Pancreas (tissue), 10 donors: ENCODE data around the gene HIPK2. TPM values are rescaled to one million over a fixed set of nuclear protein-coding genes. Genes with fewer than 3 reads are reported as not detected.

ENCODE experiments used
- ATAC-seq, 4 donors: fragments of 200-7000 bp; cut with Tn5 transposase; one replicate each; pipeline versions ENCODE4 v1.8.0 to v1.9.1; 2020; ENCODE audit warnings: mild to moderate bottlenecking in 4 of 4, moderate library complexity in 4 of 4
- DNase-seq, 6 donors: peaks; one replicate each; pipeline ENCODE4 v3.0.0-alpha.2; 2020
- FAIRE-seq: peaks from 2 replicates; lab custom pipeline; 2012; peaks lifted over from hg19 to GRCh38; lab: Jason Lieb, UNC
- H3K27ac ChIP-seq, 4 donors: fragments of 200-600 bp; sonication (generic); 1 replicate in 3 of 4; 2 replicates in 1 of 4; pipeline versions ENCODE4 v1.5.0 to v1.8.0; 2020
- H3K27me3 ChIP-seq, 4 donors: fragments of 200-600 bp; one replicate each; pipeline ENCODE4 v1.8.0; 2021
- H3K36me3 ChIP-seq, 3 donors: fragments of 200-600 bp; sonication (generic) in 1 of 3; one replicate each; pipeline versions ENCODE4 v1.5.0 to v1.8.0; 2020 to 2021
- H3K4me1 ChIP-seq, 3 donors: fragments of 200-600 bp; one replicate each; pipeline ENCODE4 v1.8.0; 2021
- H3K4me3 ChIP-seq, 4 donors: fragments of 200-600 bp; sonication (generic) in 2 of 4; one replicate each; pipeline versions ENCODE4 v1.5.0 to v1.8.0; 2020 to 2021
- H3K9me3 ChIP-seq, 4 donors: fragments of 200-600 bp; one replicate each; pipeline ENCODE4 v1.8.0; 2021
- CTCF ChIP-seq, 4 donors: fragments of 200-600 bp; sonication (generic) in 3 of 4; IDR thresholded peaks; one replicate each; pipeline versions ENCODE4 v1.5.0 to v1.8.0; 2021; ENCODE audit warnings: antibody characterized with exemption in 4 of 4
- WGBS, 2 donors: extraction: QIAGEN DNeasy Blood & Tissue Kit; methylation state at CpG; one replicate each; pipeline ENCODE4 v1.1.7; 2013; 5-methylcytosine and 5-hydroxymethylcytosine counted together
- intact Hi-C, 3 donors: fragments of 100-400 bp; cut with DNase I; formaldehyde crosslinking; loops; one replicate each; pipeline versions ENCODE4 v1.11.1 to v1.14.2; 2022
- polyA plus RNA-seq, 2 donors: library from polyadenylated mRNA; stranded (reverse); fragments of 200-250 nt; gene quantifications; one replicate each; pipeline ENCODE4 v1.2.3, GENCODE V29; 2013
- total RNA-seq, 6 donors: library from RNA; stranded (reverse); fragmentation: NEBNext Ultra II Directional in 4 of 6; extraction: Animal tissue kit (Norgen Biotek cat#: 25700) in 4 of 6; gene quantifications; one replicate each; pipeline versions ENCODE4 v1.2.1 to v1.2.4, GENCODE V29; 2021 to 2023
- donor health status: healthy with polysubstance abuse.
- donor health status: DM: no; HTN: no; CAD: no; lungs with moderate emphysema.
- donor health status: DM: no; HTN: no; CAD: no.
- donor health status: control.
- donor health status: control.
- donor health status: Bipolar disorder and iron deficiency.
- donor health status: DM: yes; HTN: yes; CAD: no.
- donor health status: DM: no; HTN: no; CAD: no.
- donor health status: DM: no; HTN: no; CAD: no.
- donor health status: DM: yes; HTN: yes; CAD: no.

HIPK2 gene
- total and polyA plus RNA-seq, 8 donors, result 6.7 to 49.0 (median 24.7) TPM

- no peak for TF ChIP-seq CTCF (IDR thresholded peaks at IDR 0.05)
- Histone ChIP-seq H3K4me3 (no peak overlapping the region), H3K36me3 (no peaks in the 10 kb centered on the region), H3K4me1 (peaks cover 28 to 31% (median 28%) of the 10 kb centered on the region in 3 donors), H3K27me3 (no peaks in the 10 kb centered on the region), H3K27ac (no peak overlapping the region), H3K9me3 (no peaks in the 10 kb centered on the region)
- DNase-seq (no peak), FAIRE-seq (no peak), ATAC-seq (peak in 1 of 4 donors; percentile 20)
- intact Hi-C loops, result no loop called here
- 71 to 76% methylated on average over 8 of the region's 8 CpGs for WGBS, 2 donors
Observed at GRCh38 chr7:139693651-139694388, 84.0 kb downstream of the HIPK2 start.

- Histone ChIP-seq H3K36me3 (no peaks in the 10 kb centered on the region), H3K9me3 (no peaks in the 10 kb centered on the region), H3K4me3 (no peak overlapping the region), H3K27ac (no peak overlapping the region), H3K4me1 (peaks cover 28 to 31% (median 28%) of the 10 kb centered on the region in 3 donors), H3K27me3 (no peaks in the 10 kb centered on the region)
- TF ChIP-seq CTCF (IDR thresholded peaks at IDR 0.05), result no peak
- ATAC-seq (peak; percentile 21 to 46 (median 35)), DNase-seq (no peak), FAIRE-seq (no peak)
- intact Hi-C loops, result no loop called here
- WGBS, 2 donors, result 29 to 37% methylated on average over 6 of the region's 6 CpGs
Observed at GRCh38 chr7:139692723-139693122, 85.1 kb downstream of the HIPK2 start.

GRCh38 chr7:139691253-139691781 lies 86.5 kb downstream of the HIPK2 start:
- ATAC-seq (peak; percentile 91 to 96 (median 96)), DNase-seq (peak; percentile 81 to 93 (median 86)), FAIRE-seq (no peak)
- intact Hi-C loops, result no loop called here
- Histone ChIP-seq H3K27me3 (no peaks in the 10 kb centered on the region), H3K27ac (peak overlapping the region; percentile 21 to 53 (median 36)), H3K36me3 (no peaks in the 10 kb centered on the region), H3K4me3 (no peak overlapping the region), H3K9me3 (no peaks in the 10 kb centered on the region), H3K4me1 (peaks cover 28 to 31% (median 28%) of the 10 kb centered on the region in 3 donors)
- WGBS, 2 donors, result 8 to 11% methylated on average over 5 of the region's 5 CpGs
- no peak for TF ChIP-seq CTCF (IDR thresholded peaks at IDR 0.05)

- no peak for TF ChIP-seq CTCF (IDR thresholded peaks at IDR 0.05)
- FAIRE-seq (no peak), ATAC-seq (no peak), DNase-seq (no peak)
- no peaks in the 10 kb centered on the region for H3K27me3 ChIP-seq
- no peaks in the 10 kb centered on the region for H3K36me3 ChIP-seq
- H3K4me3 ChIP-seq, result no peak overlapping the region
- H3K27ac ChIP-seq, result no peak overlapping the region
- no peaks in the 10 kb centered on the region for H3K9me3 ChIP-seq
- intact Hi-C loops, result no loop called here
- 83 to 93% methylated on average over 7 of the region's 7 CpGs for WGBS, 2 donors
- H3K4me1 ChIP-seq, result peaks cover 24 to 29% (median 26%) of the 10 kb centered on the region in 3 donors
Observed at GRCh38 chr7:139687980-139688632, 89.7 kb downstream of the HIPK2 start.
